SK-N-MC (cell line): ENCODE measurements around the gene ZNF423.

Source experiments
- EZH2 ChIP-seq: fragments of 200-600 bp; sonication (generic); IDR thresholded peaks from one replicate; pipeline ENCODE4 v1.6.1; 2017; ENCODE audit warnings: antibody characterized with exemption
- FOXP2 ChIP-seq: optimal IDR thresholded peaks from 2 replicates; pipeline ENCODE3; 2011; ENCODE audit warnings: mild to moderate bottlenecking, moderate library complexity; ENCODE audit not compliant: insufficient read depth; ENCODE audit errors: extremely low read length, control extremely low read depth
- POLR2AphosphoS5 ChIP-seq: IDR thresholded peaks from 2 replicates; pipeline ENCODE4 v1.6.1; 2012; ENCODE audit warnings: mild to moderate bottlenecking, low read depth, low read length, borderline replicate concordance

- no peak for TF ChIP-seq EZH2
- TF ChIP-seq POLR2AphosphoS5: no peak
- no peak for TF ChIP-seq FOXP2
Measured at GRCh38 chr16:49653173-49653570, 202.7 kb downstream of the ZNF423 start.
